HG02759 (cell line): ENCODE results near the gene MLLT10.
"Not testable (repeated sequence)": the region's sequence is repeated elsewhere in the genome, so short reads cannot be mapped to it uniquely, and the experiment has no call there.

Source experiments
- ATAC-seq: cut with Tn5 transposase; IDR thresholded peaks from one replicate; pipeline ENCODE4 v1.9.1; 2021; ENCODE audit warnings: mild to moderate bottlenecking, moderate library complexity; ENCODE audit not compliant: unreplicated experiment

Gene MLLT10

DNA sequence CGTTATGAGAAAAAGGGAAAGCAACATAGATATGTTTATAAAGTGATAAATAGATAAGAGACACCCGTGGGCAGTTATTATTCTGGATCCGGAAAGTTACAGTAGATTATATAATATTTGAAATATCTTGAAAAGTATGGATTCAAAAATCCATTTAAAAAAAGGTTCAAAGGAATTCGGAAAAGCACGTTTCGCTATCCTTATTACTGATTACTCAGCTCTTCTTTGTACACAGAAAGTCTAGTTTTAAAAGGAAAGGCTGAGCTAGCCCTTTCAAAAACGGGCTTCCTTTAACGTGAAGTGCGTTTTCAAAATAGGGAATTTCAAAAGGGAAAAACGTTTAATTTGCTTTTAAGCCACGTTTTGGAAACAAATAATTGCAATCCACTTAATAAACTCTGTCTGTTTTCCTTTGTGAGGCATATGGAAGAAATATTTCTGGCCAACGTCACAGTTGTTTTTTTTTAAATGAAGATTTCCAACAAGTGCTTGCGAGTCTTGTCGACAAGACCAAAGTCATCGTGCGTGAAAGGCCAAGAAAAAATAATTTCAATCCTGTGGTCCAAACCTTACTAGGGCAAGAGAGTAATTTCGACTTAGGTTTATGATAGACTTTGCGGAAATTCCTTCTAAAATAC, 6.3 kb upstream of the MLLT10 start:
- no peak for ATAC-seq

- ATAC-seq = no peak
These were observed 5.6 kb upstream of the MLLT10 start for GRCh38 chr10:21528236-21529031.

GRCh38 chr10:21529032-21529910, 4.8 kb upstream of the MLLT10 start:
- no peak for ATAC-seq

DNA sequence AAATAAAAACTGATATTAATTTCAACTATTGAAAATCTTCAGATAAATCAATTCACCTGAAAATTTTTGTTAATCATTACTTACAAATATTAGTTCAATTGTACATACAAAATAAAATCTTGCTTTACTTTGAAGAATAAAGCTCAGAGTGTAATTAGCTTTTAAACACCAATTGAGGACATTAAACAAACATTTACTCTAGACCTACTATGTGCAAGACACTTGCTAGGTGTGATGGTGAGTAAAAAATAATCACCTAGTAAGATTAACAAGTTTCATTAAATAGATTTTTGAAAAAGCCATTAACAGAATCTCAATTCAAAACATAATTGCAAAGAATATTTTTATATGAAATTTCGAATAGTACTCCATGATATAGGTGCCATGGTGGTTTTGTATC, 3.9 kb upstream of the MLLT10 start:
- no peak for ATAC-seq

DNA sequence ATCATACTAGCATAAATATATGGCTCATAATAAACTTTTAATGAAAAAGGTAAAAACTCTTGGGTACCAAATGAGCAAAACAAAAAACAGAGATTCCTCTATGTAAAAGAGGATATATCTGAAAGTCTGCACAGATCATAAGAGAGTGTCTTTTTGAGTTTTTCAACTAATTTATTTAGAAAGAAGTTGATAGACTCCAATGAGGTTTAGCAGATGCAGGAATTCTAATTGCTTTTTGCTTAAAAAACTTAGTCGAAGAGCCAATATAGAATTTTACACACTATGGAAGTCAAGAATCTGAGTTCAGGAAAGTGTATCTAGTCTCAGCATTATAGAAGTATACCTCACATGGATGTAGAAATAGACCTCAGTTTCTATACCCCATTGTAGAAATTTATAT, 3.4 kb upstream of the MLLT10 start:
- ATAC-seq = no peak

GRCh38 chr10:21531164-21531563, 2.9 kb upstream of the MLLT10 start:
- no peak for ATAC-seq

DNA sequence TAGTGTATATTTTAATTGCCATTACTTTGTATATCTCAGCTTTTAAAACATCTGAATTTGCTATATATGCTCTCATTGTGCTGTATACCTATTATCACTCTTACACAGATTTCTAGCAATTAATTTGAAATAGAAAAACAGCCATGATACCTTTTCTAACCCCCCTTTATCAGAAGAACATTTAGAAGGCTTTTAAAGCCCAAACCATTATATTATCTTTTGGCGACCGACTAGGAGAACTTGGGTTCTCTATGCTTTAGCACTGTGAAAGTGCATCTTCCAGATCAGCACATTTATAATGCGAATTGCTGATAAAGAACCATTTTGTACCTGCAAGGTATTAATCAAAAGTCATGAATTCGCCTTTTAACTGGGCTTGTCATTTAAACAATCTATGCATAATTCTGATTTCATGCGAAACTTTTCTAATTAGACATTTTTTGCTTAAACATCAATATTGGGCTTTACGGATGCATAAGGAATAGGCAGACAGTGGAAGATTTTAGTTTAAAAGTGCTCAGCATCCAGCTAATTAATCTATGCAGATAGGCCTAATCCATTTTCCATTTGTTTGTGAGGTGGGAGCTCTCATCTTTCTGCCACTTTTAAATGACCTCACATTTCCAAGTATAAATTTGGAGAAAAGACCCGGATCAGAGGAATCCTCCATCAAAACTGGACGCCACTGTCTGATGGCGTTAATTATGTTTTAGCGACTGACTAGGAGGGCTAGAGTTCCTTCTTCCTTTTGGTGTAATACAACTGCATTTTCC, 1.2 kb upstream of the MLLT10 start:
- ATAC-seq = no peak

DNA sequence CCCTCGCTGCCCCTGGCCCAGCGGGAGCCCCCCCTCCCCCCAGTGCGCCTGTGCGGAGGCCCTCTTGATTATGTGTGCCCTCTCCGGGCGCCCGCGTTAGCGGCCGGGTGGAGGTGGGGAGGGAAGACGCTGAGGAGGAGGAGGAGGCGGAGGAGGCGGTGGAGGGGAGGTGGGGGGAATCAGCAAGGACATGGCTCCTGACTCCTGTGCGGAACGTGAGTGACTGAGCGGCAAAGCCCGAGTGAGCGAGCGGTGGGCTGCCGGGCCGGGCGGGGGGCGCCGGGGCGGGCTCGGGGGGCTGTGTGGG, 201 bp downstream of the MLLT10 start:
- no peak for ATAC-seq

DNA sequence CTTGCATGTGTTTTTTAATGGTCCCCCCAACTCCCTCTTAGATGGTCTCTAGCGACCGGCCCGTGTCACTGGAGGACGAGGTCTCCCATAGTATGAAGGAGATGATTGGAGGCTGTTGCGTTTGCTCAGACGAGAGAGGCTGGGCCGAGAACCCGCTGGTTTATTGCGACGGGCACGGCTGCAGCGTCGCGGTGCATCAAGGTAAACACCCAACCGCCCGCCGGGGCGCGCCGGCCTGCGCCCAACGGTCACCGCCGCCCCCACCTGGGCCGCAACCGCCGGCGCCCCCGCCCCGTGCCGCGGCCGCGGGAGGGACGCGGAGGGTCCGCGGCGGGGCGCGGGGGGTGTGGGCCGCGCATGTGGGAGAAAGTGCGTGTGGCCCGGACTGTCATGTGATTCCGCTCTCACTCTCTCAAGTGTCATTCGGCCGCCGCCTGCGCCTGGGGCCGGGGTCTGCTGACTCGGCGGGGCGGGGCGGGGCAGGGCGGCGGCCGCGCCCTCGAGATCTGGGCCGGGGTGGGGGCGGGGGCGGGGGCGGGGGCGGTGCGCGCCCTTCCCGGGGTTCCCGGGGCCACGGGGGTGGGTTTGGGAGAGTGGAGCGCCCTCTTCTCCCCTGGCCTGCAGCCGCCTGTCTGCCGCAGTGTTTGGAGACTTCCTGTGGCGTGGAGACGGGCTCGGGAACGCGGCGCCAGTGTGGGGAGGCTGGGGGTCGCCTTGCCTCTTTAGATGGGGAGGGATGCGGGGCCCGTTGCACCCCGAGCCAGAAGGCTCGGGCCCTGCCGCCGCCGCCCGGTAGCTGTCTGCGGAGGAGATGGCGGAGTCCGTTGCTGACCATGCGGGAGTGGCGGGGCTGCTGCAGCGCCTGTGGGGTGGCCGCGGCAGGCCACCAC, 817 bp downstream of the MLLT10 start:
- peak; percentile 26 for ATAC-seq

GRCh38 chr10:21535494-21535965, 1.5 kb downstream of the MLLT10 start:
- ATAC-seq = no peak

- not testable (repeated sequence) for ATAC-seq
These were observed 1.9 kb downstream of the MLLT10 start for GRCh38 chr10:21535976-21536375.

- no peak for ATAC-seq
These were observed 2.8 kb downstream of the MLLT10 start for GRCh38 chr10:21536874-21537273.

GRCh38 chr10:21540701-21541100, 6.7 kb downstream of the MLLT10 start:
- ATAC-seq = not testable (repeated sequence)

GRCh38 chr10:21547246-21547645, 13.2 kb downstream of the MLLT10 start:
- no peak for ATAC-seq

DNA sequence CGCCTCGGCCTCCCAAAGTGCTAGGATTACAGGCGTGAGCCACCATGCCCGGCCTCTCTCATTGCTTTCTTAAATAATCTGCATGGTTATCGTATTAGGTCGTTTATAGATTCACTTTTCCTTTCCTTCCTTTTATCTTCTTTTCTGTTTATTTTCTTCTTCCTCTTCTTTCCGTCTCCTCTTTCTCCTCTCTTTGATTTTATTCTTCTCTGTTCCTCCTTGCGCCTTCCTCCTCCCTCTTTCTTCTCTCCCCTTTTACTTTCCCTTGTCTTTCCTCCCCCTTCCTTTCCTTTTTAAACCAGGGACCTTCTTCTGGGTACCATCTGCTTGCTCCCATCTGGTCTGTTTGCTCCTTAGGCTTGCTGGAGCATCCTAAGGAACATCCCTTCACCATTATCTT, 18.6 kb downstream of the MLLT10 start:
- ATAC-seq = no peak

- no peak for ATAC-seq
These were observed 22.5 kb downstream of the MLLT10 start for GRCh38 chr10:21556527-21556926.

DNA sequence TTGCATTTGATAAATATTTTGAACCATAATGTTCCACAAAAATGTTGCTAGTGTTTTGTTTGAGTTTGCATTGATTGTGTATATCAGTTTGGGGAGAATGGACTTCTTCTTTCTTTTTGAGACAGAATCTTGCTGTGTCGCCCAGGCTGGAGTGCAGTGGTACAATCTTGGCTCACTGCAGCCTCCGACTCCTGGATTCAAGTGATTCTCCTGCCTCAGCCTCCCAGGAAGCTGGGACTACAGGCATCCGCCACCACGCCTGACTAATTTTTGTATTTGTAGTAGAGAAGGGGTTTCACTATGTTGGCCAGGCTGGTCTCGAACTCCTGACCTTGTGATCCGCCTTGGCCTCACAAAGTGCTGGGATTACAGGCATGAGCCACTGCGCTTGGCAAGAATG, 25.0 kb downstream of the MLLT10 start:
- not testable (repeated sequence) for ATAC-seq

GRCh38 chr10:21570761-21571521, 36.9 kb downstream of the MLLT10 start:
- ATAC-seq = no peak

GRCh38 chr10:21572578-21572977, 38.5 kb downstream of the MLLT10 start:
- ATAC-seq = no peak
